Upper lobe of left lung (tissue), 6 donors: ENCODE data around the gene CYP26A1. TPM values are rescaled to one million over a fixed set of nuclear protein-coding genes. Genes with fewer than 3 reads are reported as not detected.

Source experiments
- ATAC-seq, 2 donors: fragments of 200-7000 bp; cut with Tn5 transposase; one replicate each; pipeline ENCODE4 v1.9.1; 2022; ENCODE audit warnings: mild to moderate bottlenecking in 2 of 2, moderate library complexity in 2 of 2; ENCODE audit not compliant: low FRiP score in 2 of 2
- DNase-seq, 2 donors: peaks; one replicate each; pipeline ENCODE4 v3.0.0-alpha.2; 2019 to 2020
- H3K27ac ChIP-seq, 4 donors: fragments of 200-600 bp; sonication (generic); one replicate each; pipeline ENCODE4 v1.5.1; 2016 to 2019
- H3K27me3 ChIP-seq, 4 donors: fragments of 200-600 bp; sonication (generic); one replicate each; pipeline ENCODE4 v1.5.1; 2017 to 2019
- H3K36me3 ChIP-seq, 4 donors: fragments of 200-600 bp; sonication (generic); one replicate each; pipeline ENCODE4 v1.5.1; 2016 to 2019
- H3K4me1 ChIP-seq, 4 donors: fragments of 200-600 bp; sonication (generic); one replicate each; pipeline ENCODE4 v1.5.1; 2018 to 2019
- H3K4me3 ChIP-seq, 4 donors: fragments of 200-600 bp; sonication (generic); one replicate each; pipeline ENCODE4 v1.5.1; 2017 to 2019; ENCODE audit warnings: mild to moderate bottlenecking in 2 of 4, moderate library complexity in 1 of 4
- H3K9me3 ChIP-seq, 4 donors: fragments of 200-600 bp; sonication (generic); one replicate each; pipeline ENCODE4 v1.5.1; 2018 to 2019
- CTCF ChIP-seq, 6 experiments: fragments of 450-650 bp in 4 of 6; fragments of 200-600 bp in 2 of 6; sonication (generic) in 2 of 6; IDR thresholded peaks; one replicate each; pipeline ENCODE4 v1.5.1; 2016 to 2019; ENCODE audit warnings: antibody characterized with exemption in 6 of 6
- EP300 ChIP-seq, 4 donors: sonication (generic); formaldehyde crosslinking; IDR thresholded peaks; one replicate each; pipeline ENCODE4 v1.5.1; 2017; ENCODE audit warnings: antibody characterized with exemption in 4 of 4, control low read depth in 2 of 4
- POLR2A ChIP-seq, 4 donors: fragments of 450-650 bp; IDR thresholded peaks; one replicate each; pipeline ENCODE4 v1.5.1; 2016 to 2017; ENCODE audit warnings: antibody characterized with exemption in 4 of 4, mild to moderate bottlenecking in 2 of 4
- POLR2AphosphoS5 ChIP-seq, 2 donors: sonication (generic); formaldehyde crosslinking; IDR thresholded peaks; one replicate each; pipeline ENCODE4 v1.5.1; 2017; ENCODE audit warnings: antibody characterized with exemption in 2 of 2
- WGBS, 2 donors: methylation state at CpG; one replicate each; pipeline ENCODE4 v1.1.5; 2017 to 2018; 5-methylcytosine and 5-hydroxymethylcytosine counted together
- total RNA-seq, 6 donors: library from RNA; depleted of rRNA in 4 of 6; stranded (reverse); fragments of >200 nt in 4 of 6; gene quantifications; one replicate each; pipeline versions ENCODE4 v1.1.0 to v1.2.1, GENCODE V29; 2016 to 2021
- donor health status: DM: no; HTN: no; CAD: no; lungs with moderate emphysema.
- donor health status: DM: no; HTN: yes; CAD: no; lungs with severe emphysema.

Gene CYP26A1
- total RNA-seq, 6 donors from 2014 or later, result not detected

- Histone ChIP-seq H3K4me1 (no peaks in the 10 kb centered on the region), H3K27me3 (no peaks in the 10 kb centered on the region), H3K27ac (no peak overlapping the region), H3K4me3 (no peak overlapping the region), H3K36me3 (no peaks in the 10 kb centered on the region), H3K9me3 (peaks cover 0 to 6% (median 2%) of the 10 kb centered on the region in 4 donors)
- WGBS, 2 donors, result 87 to 92% methylated on average over 1 of the region's 1 CpG
- no peak for TF ChIP-seq POLR2AphosphoS5 (IDR thresholded peaks at IDR 0.05)
- no peak for TF ChIP-seq EP300 (IDR thresholded peaks at IDR 0.05)
- no peak for TF ChIP-seq POLR2A (IDR thresholded peaks at IDR 0.05)
- TF ChIP-seq CTCF (IDR thresholded peaks at IDR 0.05), result no peak
- no peak for DNase-seq
- no peak for ATAC-seq
These were observed 30.3 kb downstream of the CYP26A1 start for GRCh38 chr10:93103953-93104352.

DNA sequence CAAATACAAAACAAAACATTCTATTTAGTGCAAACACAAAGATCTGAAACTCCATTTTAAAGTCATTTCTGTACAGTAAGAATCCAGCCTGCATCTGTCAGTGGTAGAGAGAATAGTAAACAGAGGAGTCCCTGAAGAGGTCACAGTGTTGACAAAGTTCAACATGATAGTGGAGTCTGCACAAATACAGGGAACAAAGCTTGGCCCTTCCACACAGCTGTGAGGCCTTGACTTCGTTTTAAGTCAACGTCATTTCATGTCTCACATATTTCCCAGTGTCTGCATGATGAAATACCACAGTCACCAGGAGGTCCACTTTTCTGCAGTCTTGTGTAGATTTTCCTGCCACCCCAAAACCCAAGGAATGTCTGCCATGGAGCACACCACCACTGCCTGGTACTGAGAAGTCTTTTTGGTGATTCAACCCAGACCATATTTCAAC is 33.0 kb downstream of the CYP26A1 start:
- Histone ChIP-seq H3K27me3 (no peaks in the 10 kb centered on the region), H3K27ac (no peak overlapping the region), H3K36me3 (no peaks in the 10 kb centered on the region), H3K9me3 (peaks cover 0 to 6% (median 2%) of the 10 kb centered on the region in 4 donors), H3K4me1 (no peaks in the 10 kb centered on the region), H3K4me3 (no peak overlapping the region)
- DNase-seq (no peak), ATAC-seq (no peak)
- TF ChIP-seq CTCF (IDR thresholded peaks at IDR 0.05) (no peak), POLR2A (IDR thresholded peaks at IDR 0.05) (no peak)
- WGBS, 2 donors, result 64 to 68% methylated on average over 2 of the region's 2 CpGs

GRCh38 chr10:93110472-93111146 is 36.9 kb downstream of the CYP26A1 start:
- TF ChIP-seq POLR2AphosphoS5 (IDR thresholded peaks at IDR 0.05) (no peak), POLR2A (IDR thresholded peaks at IDR 0.05) (no peak)
- Histone ChIP-seq H3K27me3 (no peaks in the 10 kb centered on the region), H3K9me3 (no peaks in the 10 kb centered on the region), H3K36me3 (no peaks in the 10 kb centered on the region), H3K4me3 (no peak overlapping the region), H3K27ac (no peak overlapping the region), H3K4me1 (no peaks in the 10 kb centered on the region)
- no peak for DNase-seq
- no peak for ATAC-seq
- 82% methylated on average over 3 of the region's 3 CpGs for WGBS, 2 donors

- 72 to 74% methylated on average over 2 of the region's 2 CpGs for WGBS, 2 donors
- no peaks in the 10 kb centered on the region for H3K9me3 ChIP-seq
- H3K27ac ChIP-seq, result no peak overlapping the region
- H3K36me3 ChIP-seq, result no peaks in the 10 kb centered on the region
- H3K27me3 ChIP-seq, result no peaks in the 10 kb centered on the region
- DNase-seq, result no peak
- no peaks in the 10 kb centered on the region for H3K4me1 ChIP-seq
- no peak for ATAC-seq
- TF ChIP-seq EP300 (IDR thresholded peaks at IDR 0.05), result no peak
- TF ChIP-seq CTCF (IDR thresholded peaks at IDR 0.05), result no peak
- TF ChIP-seq POLR2A (IDR thresholded peaks at IDR 0.05), result no peak
- TF ChIP-seq POLR2AphosphoS5 (IDR thresholded peaks at IDR 0.05), result no peak
- no peak overlapping the region for H3K4me3 ChIP-seq
These were observed 39.3 kb downstream of the CYP26A1 start for GRCh38 chr10:93113042-93113441.

DNA sequence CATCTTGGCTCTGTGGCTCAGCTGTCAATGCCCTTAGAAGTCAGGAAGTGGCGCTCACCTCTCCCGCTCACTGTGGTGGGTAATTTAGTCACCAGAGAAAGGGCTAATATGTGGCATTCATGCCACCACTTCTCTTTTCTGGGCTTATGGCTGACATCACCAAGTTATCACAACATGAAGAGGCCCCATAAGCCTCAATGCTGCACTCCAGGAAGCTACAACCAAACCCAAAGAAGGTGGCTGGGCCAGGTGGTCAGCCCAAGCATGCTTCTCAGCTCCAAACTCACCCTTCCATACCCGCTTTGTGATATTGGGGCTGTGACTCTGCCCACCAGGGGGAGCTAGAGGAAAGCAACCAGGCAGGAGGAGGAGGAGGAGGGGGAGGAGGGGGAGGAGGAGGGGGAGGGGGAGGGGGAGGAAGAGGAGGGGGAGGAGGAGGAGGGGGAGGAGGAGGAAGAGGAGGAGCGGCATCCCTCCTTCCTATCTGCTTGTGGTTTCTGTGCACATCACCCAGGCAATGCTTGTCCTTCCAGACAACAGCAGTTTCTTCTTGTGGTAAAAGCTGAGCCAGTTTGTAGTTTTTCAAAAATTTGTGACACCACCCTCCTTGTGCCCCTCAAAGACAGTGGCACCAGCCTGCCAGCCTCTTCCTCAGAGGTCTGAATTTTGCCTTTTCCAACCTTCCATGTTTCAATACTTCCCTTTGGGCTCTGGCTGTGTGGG is 42.1 kb downstream of the CYP26A1 start:
- no peaks in the 10 kb centered on the region for H3K36me3 ChIP-seq
- H3K4me1 ChIP-seq, result no peaks in the 10 kb centered on the region
- H3K4me3 ChIP-seq, result no peak overlapping the region
- no peak overlapping the region for H3K27ac ChIP-seq
- no peaks in the 10 kb centered on the region for H3K27me3 ChIP-seq
- peak in 1 of 2 donors; percentile 60 for DNase-seq
- whole genome bisulfite sequencing, 2 donors, result 60 to 61% methylated on average over 3 to 4 of the region's 4 CpGs
- ATAC-seq, result peak; percentile 66 to 82
- TF ChIP-seq POLR2A (IDR thresholded peaks at IDR 0.05) (no peak), CTCF (IDR thresholded peaks at IDR 0.05) (peak in 5 of 6 experiments; percentile 23 to 50 (median 41))
- H3K9me3 ChIP-seq, result no peaks in the 10 kb centered on the region
